HG03103 (cell line): Measurements from ENCODE around the gene PREP.

Experiments
- ATAC-seq: cut with Tn5 transposase; IDR thresholded peaks from one replicate; pipeline ENCODE4 v1.9.1; 2021; ENCODE audit warnings: low read depth; ENCODE audit not compliant: unreplicated experiment

The PREP gene

GRCh38 chr6:105317607-105318533 is 85.0 kb downstream of the PREP start:
- ATAC-seq = no peak

GRCh38 chr6:105313211-105313610 is 89.7 kb downstream of the PREP start:
- ATAC-seq = no peak

- ATAC-seq = no peak
These were observed 91.9 kb downstream of the PREP start for GRCh38 chr6:105310947-105311346.

DNA sequence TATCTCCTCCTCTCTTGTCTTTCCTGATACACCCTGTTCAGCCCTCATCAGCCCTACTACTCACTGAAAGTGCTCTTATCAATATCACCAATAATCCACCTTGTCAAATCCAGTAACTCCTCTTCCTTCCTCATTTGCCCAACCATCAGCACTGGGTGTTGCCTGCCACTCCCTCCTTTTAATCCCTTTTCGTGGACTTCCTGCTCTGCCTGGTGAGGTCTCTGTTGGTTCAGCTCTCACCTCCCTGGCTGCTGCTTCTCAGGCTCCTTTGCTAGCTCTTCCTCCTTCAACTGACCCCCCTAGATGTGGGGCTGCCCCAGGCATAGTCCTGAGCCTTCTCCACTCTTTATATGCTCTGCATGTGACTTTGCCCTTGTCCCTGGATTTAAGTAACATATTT is 92.5 kb downstream of the PREP start:
- ATAC-seq = no peak

- ATAC-seq = no peak
These were observed 94.0 kb downstream of the PREP start for GRCh38 chr6:105308840-105309239.

GRCh38 chr6:105305521-105305920 is 97.4 kb downstream of the PREP start:
- no peak for ATAC-seq

- ATAC-seq = no peak
These were observed 98.1 kb downstream of the PREP start for GRCh38 chr6:105304825-105305224.

GRCh38 chr6:105304366-105304765 is 98.5 kb downstream of the PREP start:
- ATAC-seq = no peak

- ATAC-seq = no peak
These were observed 100.2 kb downstream of the PREP start for GRCh38 chr6:105302617-105303128.

DNA sequence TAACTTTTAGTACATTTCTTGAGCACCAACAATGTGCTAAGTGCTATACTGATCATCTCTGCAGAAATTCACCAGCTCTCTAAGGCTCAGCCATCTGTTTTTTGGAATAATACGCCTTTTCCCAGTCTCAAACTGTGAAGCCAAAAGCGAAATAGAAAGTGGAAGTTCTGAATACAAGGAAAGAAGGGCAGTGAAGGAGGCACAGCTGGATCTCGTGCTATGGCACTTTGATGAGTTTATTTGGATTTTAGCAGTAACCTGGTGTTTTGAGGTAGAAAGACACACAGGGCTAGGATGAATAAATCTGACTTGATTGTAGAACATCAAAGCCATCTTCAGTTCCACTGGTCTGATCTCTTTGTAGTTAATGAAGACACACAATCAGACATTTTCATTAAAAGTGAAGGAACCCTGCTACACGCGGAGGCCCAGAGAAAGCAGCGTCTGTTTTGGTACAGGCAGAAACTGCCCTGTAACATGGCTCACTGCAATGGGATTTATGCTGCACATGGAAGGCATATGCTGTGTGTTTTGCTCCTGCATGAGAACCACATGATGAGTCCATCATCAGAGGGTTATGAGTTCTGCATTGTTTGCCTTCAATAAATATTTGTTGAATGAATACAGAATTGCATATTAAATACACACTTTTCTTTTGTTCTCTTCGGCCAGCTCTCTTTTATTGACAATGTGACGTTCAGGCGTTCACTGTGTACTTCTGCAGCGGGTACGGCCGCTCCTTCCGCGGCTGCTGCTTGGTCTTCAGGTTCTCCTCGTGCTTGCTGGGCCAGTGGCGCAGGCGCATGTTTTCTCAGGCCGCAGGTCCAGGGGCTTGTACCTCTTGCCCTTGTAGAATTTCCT is 100.9 kb downstream of the PREP start:
- no peak for ATAC-seq

DNA sequence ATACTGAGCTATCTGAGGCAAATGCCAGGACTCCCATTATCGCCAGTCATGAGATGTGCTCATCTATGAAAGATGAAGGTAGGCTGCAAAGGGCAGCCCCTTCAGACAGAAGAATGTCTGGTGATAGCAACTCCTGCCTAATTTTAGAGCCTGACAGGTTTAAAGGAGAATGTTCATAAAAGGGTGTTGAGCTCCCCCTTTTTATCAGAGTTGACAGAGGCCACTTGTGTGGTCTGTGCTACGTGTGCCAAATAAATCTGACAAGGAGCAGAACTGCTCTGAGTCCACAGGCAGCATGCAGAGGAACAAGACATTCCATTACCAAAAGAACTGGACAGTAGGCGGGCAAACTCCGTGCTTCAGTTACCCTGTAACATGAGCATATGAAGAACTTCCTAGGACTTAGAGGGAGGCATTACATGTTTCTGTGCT is 101.8 kb downstream of the PREP start:
- ATAC-seq = no peak

DNA sequence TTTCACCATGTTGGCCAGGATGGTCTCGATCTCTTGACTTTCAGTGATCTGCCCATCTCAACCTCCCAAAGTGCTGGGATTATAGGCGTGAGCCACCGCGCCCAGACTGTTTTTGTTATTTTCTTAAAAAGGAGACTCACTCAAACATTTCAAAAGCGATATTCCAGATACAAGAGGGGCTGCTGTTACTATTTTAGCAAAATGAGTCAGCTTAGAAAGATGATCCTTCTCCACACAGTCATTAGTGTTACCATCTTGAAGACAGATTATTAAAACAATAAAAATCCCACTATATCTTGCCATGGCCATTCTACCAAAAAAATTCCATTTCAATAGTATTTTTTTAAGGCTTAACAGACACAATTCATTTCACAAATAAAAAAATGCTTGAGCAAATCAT is 102.8 kb downstream of the PREP start:
- no peak for ATAC-seq

- no peak for ATAC-seq
These were observed 108.8 kb downstream of the PREP start for GRCh38 chr6:105294129-105294528.

DNA sequence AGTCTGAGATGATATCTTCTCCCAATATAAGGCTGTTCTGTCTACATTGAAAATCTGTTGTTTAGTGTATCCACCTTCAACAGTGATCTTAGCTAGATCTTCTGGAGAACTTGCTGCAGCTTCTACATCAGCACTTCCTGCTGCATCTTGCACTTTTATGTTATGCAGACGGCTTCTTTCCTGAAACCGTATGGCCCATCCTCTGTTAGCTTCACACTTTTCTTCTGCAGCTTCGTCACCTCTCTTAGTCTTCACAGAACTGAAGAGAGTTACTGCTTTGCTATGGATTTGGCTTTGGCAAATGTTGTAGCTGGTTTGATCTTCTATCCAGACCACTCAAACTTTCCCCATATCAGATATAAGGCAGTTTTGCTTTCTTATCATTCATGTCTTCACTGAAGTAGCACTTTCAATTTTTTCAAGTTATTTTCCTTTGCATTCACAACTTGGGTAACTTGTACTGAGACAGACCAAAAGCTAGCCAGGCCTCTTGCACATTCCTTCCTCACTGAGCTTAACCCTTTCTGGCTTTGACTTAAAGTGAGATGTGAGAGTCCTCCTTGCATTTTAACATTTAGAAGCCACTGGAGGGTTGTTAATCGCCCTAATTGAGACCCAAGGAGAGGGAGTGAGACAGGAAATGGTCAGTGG is 110.1 kb downstream of the PREP start:
- ATAC-seq = no peak

DNA sequence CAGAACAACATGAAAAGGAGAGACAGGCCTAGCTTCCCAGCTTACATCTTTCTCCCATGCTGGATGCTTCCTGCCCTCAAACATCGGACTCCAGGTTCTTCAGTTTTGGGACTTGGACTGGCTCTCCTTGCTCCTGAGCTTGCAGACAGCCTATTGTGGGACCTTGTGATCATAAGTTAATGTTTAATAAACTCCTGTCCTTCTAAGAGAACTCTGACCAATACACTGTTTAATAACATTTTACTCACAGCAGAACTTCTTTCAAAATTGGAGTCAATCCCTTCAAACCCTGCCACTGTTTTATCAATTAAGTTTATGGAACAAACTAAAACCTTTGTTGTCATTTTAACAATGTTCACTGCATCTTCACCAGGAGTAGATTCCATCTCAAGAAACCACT is 111.4 kb downstream of the PREP start:
- ATAC-seq = no peak

DNA sequence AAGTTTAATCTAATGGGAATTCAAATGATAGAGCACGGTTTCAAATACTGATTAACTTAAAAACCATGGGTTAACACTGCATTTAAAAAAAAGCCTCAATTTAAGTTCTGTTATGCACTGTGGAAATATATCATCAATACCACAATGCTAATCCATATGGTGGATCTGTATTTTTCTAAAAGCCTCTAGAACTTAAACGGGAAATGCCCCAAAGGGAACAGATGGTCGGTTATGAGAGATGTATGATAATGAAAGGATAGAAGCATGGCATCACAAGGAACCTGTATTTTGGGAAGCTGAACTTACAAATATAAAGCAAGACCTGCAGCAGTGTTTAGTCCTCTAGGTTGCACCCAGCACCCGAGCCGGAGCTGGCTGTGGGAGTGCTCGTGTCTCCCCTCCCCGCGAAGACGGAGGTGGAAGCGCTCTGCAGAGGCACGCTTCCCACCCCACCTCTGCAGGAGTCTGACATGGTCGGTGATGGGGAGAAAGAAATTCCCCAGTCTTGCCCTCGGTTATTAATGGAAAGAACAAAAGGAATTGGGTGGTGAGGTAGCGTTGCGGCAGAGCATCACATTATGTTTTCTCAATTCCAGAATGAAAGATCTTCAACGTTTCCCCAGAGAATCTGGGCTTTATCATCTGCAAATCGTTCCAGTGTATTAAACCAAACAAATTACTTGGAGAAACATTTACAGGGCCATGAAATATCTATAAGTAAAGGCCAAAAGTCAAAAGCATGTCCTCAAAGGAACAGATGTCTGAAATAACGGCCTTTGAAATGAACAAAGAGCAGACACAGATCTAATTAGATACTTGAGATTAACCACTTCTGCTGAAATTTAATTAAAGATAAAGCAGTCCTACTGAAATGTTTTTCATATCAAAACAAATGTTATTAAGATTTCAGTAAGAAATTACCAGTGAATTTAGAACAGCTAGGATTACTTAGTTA is 120.0 kb downstream of the PREP start:
- ATAC-seq = no peak

DNA sequence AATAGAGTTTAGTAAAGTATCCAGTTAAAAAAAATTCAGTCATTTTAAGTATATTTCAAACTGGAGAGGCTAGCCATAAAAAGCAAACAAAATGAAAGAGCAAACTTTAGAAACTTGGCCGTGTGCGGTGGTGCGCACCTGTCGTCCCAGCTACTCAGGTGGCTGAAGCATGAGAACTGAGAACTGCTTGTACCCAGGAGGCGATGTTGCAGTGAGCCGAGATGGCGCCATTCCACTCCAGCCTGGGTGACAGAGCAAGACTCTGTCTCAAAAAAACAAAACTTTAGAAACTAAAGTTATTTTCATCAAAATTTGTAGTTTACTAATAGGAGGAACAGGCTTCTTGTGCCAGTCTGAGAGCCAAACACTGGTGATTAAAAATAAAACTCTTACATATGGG is 122.8 kb downstream of the PREP start:
- no peak for ATAC-seq

GRCh38 chr6:105279463-105279862 is 123.4 kb downstream of the PREP start:
- ATAC-seq = no peak

GRCh38 chr6:105278813-105279212 is 124.1 kb downstream of the PREP start:
- no peak for ATAC-seq

GRCh38 chr6:105278035-105278434 is 124.8 kb downstream of the PREP start:
- ATAC-seq = no peak
